Ramos (cell line): ENCODE results near the gene CT45A1.
"Not testable (repeated sequence)": the region's sequence is repeated elsewhere in the genome, so short reads cannot be mapped to it uniquely, and the experiment has no call there.

Experiments used
- in situ Hi-C: fragments of 300-500 bp; cut with MboI; formaldehyde crosslinking; loops from one replicate; pipeline ENCODE4 v1.14.3; 2022; ENCODE audit warnings: low sequenced_read_pairs; ENCODE audit not compliant: unreplicated experiment

CT45A1 gene

GRCh38 chrX:135713183-135713689 lies at the start of gene CT45A1:
CT45A1 (plus strand) TSS chrX:135713639; CDS start chrX:135718941, 5,302 bp downstream.
- in situ Hi-C loops, result not testable (repeated sequence)

- in situ Hi-C loops, result not testable (repeated sequence)
These were observed 40.5 kb upstream of the CT45A1 start for GRCh38 chrX:135672979-135673378.

DNA sequence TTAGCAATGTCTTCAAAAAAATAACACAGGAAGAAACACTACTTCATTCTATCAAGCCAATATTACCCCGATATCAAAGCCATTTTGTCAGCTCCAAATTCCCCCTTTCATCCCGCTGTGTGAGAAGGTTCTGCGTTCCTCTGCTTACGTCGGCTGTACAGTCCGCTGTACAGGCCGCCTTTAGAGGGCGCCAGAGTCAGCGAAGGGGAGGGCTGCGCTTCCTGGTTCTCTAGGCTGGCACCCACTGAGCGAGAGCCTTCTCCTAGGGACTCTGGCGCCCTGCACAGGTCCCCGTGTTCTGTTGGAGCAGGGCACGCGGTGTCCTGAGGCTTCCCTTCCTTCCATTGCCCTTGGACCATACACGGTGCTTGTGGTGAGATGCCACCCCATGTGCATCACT lies 25.3 kb upstream of the CT45A1 start:
- in situ Hi-C loops, result no loop called here

GRCh38 chrX:135695471-135695870 lies 18.0 kb upstream of the CT45A1 start:
- in situ Hi-C loops, result no loop called here

GRCh38 chrX:135697601-135698000 lies 15.8 kb upstream of the CT45A1 start:
- in situ Hi-C loops, result no loop called here

DNA sequence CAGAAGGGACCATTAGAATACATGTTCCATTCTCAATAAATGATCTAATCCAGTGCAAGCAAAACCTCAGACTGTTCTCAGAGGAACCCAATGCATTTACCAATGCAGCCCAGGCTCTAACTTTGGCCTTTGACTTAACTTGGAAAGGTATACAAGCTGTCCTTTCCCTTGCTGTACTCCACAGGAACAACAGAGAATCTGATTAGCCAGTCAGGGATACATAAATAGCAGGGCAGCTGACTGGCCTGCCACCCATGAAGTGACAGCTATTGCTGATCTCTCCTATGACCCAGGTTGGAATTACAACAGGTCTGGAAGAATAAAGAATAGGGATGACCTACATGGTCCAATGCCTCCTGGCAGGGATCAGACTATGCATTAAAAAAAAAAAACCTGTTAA lies 14.5 kb upstream of the CT45A1 start:
- in situ Hi-C loops, result no loop called here

DNA sequence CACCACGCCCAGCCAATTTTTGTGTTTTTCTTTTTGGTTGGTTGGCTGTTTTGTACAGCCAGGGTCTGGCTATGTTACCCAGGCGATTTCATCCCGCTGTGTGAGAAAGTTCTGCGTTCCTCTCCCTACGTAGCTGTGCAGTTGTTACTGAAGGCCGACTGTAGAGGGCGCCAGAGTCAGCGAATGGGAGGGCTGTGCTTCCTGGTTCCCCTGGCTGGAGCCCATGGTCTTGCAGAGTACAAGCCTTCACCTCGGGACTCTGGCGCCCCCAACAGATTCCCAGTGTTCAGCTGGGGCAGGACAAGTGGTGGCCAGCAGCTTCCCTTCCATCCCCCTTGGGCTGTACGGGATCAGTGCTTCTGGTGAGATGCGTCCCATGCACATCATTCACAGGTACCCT lies 5.6 kb upstream of the CT45A1 start:
- in situ Hi-C loops, result no loop called here

GRCh38 chrX:135713795-135714194 lies 356 bp downstream of the CT45A1 start:
- in situ Hi-C loops, result no loop called here

DNA sequence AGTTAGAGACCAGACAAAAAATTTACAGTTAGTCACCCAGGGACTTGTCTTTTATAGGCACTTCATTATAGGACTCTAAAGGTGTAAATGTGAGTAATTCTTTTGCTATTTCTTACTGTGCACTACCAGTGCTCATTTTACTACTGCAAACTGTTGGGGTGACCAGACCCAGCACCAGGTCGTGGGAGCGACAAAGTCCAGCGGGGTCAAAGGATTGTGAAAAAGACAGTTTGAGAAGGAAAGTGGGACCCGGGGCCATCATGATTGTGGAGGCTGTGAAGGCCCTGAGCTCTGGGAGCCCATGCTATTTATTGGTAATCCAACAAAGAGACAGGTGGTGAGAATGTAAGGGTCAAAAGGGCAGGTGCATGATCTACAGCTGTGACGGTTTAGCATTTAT lies 21.2 kb downstream of the CT45A1 start:
- in situ Hi-C loops, result not testable (repeated sequence)

DNA sequence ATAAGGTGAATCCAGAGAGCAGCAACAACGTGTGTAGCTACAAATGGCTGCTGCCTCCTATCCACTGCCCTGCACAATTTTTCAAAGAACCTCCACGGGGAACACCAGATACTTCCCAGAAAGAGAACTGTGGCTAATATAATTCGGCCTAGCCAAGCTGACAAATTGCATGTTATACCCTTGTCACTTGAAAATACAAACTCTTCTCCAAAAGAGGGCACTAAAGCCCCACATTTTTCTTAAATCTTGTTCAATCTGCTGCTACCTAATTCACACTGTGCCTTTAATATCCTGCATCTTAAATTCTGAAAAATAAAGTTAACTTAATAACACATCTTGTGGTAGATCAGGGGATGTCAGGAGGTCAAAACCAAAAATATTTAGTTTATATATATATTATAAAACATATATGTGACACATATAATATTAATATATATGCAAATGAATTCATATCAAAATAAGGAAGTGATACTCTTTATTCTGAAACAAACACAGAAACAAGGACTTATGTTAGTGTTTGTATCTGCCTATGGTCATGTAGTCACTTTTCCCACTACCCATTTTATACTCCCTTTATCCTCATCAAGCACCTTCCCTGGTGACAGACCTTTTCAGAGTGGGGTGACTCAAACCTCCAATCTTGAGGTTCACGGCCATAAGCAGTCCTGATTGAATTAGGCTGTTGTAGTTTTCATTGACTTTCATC lies 24.1 kb downstream of the CT45A1 start:
- in situ Hi-C loops, result no loop called here

DNA sequence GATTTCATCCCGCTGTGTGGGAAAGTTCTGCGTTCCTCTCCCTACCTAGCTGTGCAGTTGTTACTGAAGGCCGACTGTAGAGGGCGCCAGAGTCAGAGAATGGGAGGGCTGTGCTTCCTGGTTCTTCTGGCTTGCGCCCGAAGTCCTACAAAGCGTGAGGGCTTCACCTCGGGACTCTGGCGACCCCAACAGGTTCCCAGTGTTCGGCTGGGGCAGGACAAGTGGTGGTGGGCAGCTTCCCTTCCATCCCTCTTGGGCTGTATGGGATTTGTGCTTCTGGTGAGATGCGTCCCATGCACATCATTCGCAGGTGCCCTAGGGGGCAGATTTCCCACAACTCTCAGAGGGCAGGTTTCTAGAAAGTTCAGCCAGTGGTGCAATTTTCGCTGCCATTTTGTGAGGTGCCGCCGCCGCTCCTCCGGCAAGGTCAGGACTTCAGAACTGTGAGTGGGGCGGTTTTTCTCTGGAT lies 27.3 kb downstream of the CT45A1 start:
- in situ Hi-C loops, result no loop called here

DNA sequence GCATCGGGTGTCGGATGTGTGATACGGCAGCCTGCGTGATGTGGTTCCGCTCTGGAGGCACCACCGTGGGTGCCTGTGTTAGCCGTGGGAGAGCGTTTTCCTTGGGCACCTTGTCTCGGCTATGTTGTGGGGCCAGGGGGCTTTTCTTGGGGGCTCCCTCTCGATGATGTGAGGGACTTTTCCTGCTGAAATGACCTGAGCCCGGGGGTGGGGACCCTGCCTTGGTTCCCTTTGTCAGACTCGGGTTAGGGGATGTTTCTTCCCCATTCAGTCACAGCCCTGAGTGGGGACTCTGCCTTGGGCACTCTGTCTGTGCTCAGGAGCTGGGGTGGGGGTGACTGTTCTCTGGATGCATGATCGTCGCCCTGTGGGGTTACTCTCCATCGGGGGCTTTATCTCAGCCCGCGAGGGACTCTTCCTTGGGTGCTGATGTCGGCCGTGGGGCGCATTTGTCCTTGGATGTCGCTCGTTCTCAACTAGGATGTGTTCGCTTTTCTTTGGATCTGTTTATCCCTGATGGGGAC lies 27.8 kb downstream of the CT45A1 start:
- in situ Hi-C loops, result no loop called here

DNA sequence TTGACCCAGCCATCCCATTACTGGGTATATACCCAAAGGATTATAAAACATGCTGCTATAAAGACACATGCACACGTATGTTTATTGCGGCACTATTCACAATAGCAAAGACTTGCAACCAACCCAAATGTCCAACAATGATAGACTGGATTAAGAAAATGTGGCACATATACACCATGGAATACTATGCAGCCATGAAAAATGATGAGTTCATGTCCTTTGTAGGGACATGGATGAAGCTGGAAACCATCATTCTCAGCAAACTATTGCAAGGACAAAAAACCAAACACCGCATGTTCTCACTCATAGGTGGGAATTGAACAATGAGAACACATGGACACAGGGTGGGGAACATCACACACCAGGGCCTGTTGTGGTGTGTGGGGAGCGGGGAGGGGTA lies 31.3 kb downstream of the CT45A1 start:
- in situ Hi-C loops, result not testable (repeated sequence)

DNA sequence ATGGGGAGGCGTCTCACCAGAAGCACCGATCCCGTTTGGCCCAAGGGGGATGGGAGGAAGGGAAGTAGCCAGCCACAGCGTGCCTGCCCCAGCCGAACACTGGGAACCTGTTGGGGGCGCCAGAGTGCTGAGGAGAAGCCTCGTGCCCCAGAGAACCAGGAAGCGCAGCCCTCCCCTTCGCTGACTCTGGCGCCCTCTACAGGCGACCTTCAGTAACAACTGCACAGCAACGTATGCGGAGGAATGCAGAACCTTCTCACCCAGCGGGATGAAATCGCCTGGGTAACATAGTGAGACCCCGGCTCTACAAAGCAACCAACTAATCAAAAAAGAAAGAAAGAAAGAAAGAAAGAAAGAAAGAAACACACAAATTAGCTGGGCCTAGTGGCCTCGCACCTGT lies 54.7 kb downstream of the CT45A1 start, which contains the start of gene CT45A3:
Gene CT45A3 (minus strand): TSS at position 101 of the 400 bp plus-strand sequence. CDS start 3,747 bp downstream, outside the sequence.
- in situ Hi-C loops, result not testable (repeated sequence)
